Activated naive CD8-positive, alpha-beta T cell treated with anti-CD3 and anti-CD28 coated beads for 36 hours (primary cell): Measurements from ENCODE around the gene DIAPH2. TPM values are rescaled to one million over a fixed set of nuclear protein-coding genes. Genes with fewer than 3 reads are reported as not detected.

Experiments
- DNase-seq: peaks from one replicate; pipeline ENCODE4 v3.0.0; 2021
- H3K27ac Mint-ChIP-seq: one replicate; pipeline ENCODE4 v1.8.0; 2022; ENCODE audit warnings: mild to moderate bottlenecking, moderate library complexity, mixed read lengths
- H3K27me3 Mint-ChIP-seq: one replicate; pipeline ENCODE4 v1.8.0; 2022; ENCODE audit warnings: mild to moderate bottlenecking, mixed read lengths
- H3K36me3 Mint-ChIP-seq: one replicate; pipeline ENCODE4 v1.8.0; 2021; ENCODE audit warnings: mild to moderate bottlenecking, mixed read lengths
- H3K4me1 Mint-ChIP-seq: one replicate; pipeline ENCODE4 v1.8.0; 2021; ENCODE audit warnings: mixed read lengths
- H3K4me3 Mint-ChIP-seq: one replicate; pipeline ENCODE4 v1.8.0; 2022; ENCODE audit warnings: mild to moderate bottlenecking, moderate library complexity, mixed read lengths
- H3K9me3 Mint-ChIP-seq: one replicate; pipeline ENCODE4 v1.8.0; 2022; ENCODE audit warnings: mixed read lengths
- total RNA-seq, 2 experiments: library from RNA; stranded (reverse); gene quantifications; one replicate each; pipeline ENCODE4 v1.2.3, GENCODE V29; 2021

Gene DIAPH2
- total RNA-seq, 2 experiments from 2014 or later, result 4.8 to 5.5 TPM

- no peak overlapping the region for H3K27ac Mint-ChIP-seq
- no peaks in the 10 kb centered on the region for H3K27me3 Mint-ChIP-seq
- no peak overlapping the region for H3K4me3 Mint-ChIP-seq
- H3K4me1 Mint-ChIP-seq, result no peaks in the 10 kb centered on the region
- no peak for DNase-seq
- no peaks in the 10 kb centered on the region for H3K9me3 Mint-ChIP-seq
- H3K36me3 Mint-ChIP-seq, result no peaks in the 10 kb centered on the region
Measured at GRCh38 chrX:97065066-97065465, 380.4 kb downstream of the DIAPH2 start.

GRCh38 chrX:97065973-97066372 is 381.3 kb downstream of the DIAPH2 start:
- no peaks in the 10 kb centered on the region for H3K36me3 Mint-ChIP-seq
- no peaks in the 10 kb centered on the region for H3K4me1 Mint-ChIP-seq
- H3K9me3 Mint-ChIP-seq, result no peaks in the 10 kb centered on the region
- H3K27me3 Mint-ChIP-seq, result no peaks in the 10 kb centered on the region
- DNase-seq, result no peak
- no peak overlapping the region for H3K4me3 Mint-ChIP-seq
- no peak overlapping the region for H3K27ac Mint-ChIP-seq

- H3K9me3 Mint-ChIP-seq, result no peaks in the 10 kb centered on the region
- H3K27me3 Mint-ChIP-seq, result no peaks in the 10 kb centered on the region
- no peak overlapping the region for H3K4me3 Mint-ChIP-seq
- no peaks in the 10 kb centered on the region for H3K4me1 Mint-ChIP-seq
- no peaks in the 10 kb centered on the region for H3K36me3 Mint-ChIP-seq
- DNase-seq, result no peak
- H3K27ac Mint-ChIP-seq, result no peak overlapping the region
Measured at GRCh38 chrX:97066381-97066780, 381.7 kb downstream of the DIAPH2 start.

GRCh38 chrX:97070346-97070745 is 385.7 kb downstream of the DIAPH2 start:
- Mint-ChIP-seq H3K36me3 (no peaks in the 10 kb centered on the region), H3K4me1 (no peaks in the 10 kb centered on the region), H3K9me3 (no peaks in the 10 kb centered on the region), H3K27ac (no peak overlapping the region), H3K27me3 (no peaks in the 10 kb centered on the region), H3K4me3 (no peak overlapping the region)
- no peak for DNase-seq

GRCh38 chrX:97074400-97074799 is 389.8 kb downstream of the DIAPH2 start:
- H3K4me3 Mint-ChIP-seq, result no peak overlapping the region
- H3K4me1 Mint-ChIP-seq, result no peaks in the 10 kb centered on the region
- H3K36me3 Mint-ChIP-seq, result no peaks in the 10 kb centered on the region
- no peaks in the 10 kb centered on the region for H3K27me3 Mint-ChIP-seq
- no peak overlapping the region for H3K27ac Mint-ChIP-seq
- no peak for DNase-seq
- H3K9me3 Mint-ChIP-seq, result no peaks in the 10 kb centered on the region

- no peaks in the 10 kb centered on the region for H3K27me3 Mint-ChIP-seq
- no peaks in the 10 kb centered on the region for H3K9me3 Mint-ChIP-seq
- peaks cover 5% of the 10 kb centered on the region for H3K36me3 Mint-ChIP-seq
Measured at GRCh38 chrX:97089116-97089515, 404.5 kb downstream of the DIAPH2 start.

GRCh38 chrX:97096385-97096784 is 411.7 kb downstream of the DIAPH2 start:
- no peak overlapping the region for H3K4me3 Mint-ChIP-seq
- H3K27me3 Mint-ChIP-seq, result no peaks in the 10 kb centered on the region
- no peaks in the 10 kb centered on the region for H3K4me1 Mint-ChIP-seq
- no peak for DNase-seq
- no peak overlapping the region for H3K27ac Mint-ChIP-seq
- no peaks in the 10 kb centered on the region for H3K9me3 Mint-ChIP-seq
- no peaks in the 10 kb centered on the region for H3K36me3 Mint-ChIP-seq

More at GRCh38 chrX:97089116-97089515, 404.5 kb downstream of the DIAPH2 start:
- DNase-seq, result no peak
- Mint-ChIP-seq H3K4me3 (no peak overlapping the region), H3K27ac (no peak overlapping the region), H3K4me1 (no peaks in the 10 kb centered on the region)

GRCh38 chrX:97102938-97103337 is 418.3 kb downstream of the DIAPH2 start:
- Mint-ChIP-seq H3K27ac (no peak overlapping the region), H3K4me3 (no peak overlapping the region)

GRCh38 chrX:97109730-97110129 is 425.1 kb downstream of the DIAPH2 start:
- DNase-seq, result no peak
- H3K4me1 Mint-ChIP-seq, result no peaks in the 10 kb centered on the region
- H3K27ac Mint-ChIP-seq, result no peak overlapping the region
- H3K9me3 Mint-ChIP-seq, result no peaks in the 10 kb centered on the region
- no peak overlapping the region for H3K4me3 Mint-ChIP-seq
- no peaks in the 10 kb centered on the region for H3K36me3 Mint-ChIP-seq
- no peaks in the 10 kb centered on the region for H3K27me3 Mint-ChIP-seq

More at GRCh38 chrX:97102938-97103337, 418.3 kb downstream of the DIAPH2 start:
- no peaks in the 10 kb centered on the region for H3K4me1 Mint-ChIP-seq
- H3K27me3 Mint-ChIP-seq, result no peaks in the 10 kb centered on the region
- DNase-seq, result no peak
- no peaks in the 10 kb centered on the region for H3K9me3 Mint-ChIP-seq
- peaks cover 4% of the 10 kb centered on the region for H3K36me3 Mint-ChIP-seq

- no peak overlapping the region for H3K27ac Mint-ChIP-seq
- no peak overlapping the region for H3K4me3 Mint-ChIP-seq
- H3K36me3 Mint-ChIP-seq, result peaks cover 5% of the 10 kb centered on the region
- no peaks in the 10 kb centered on the region for H3K4me1 Mint-ChIP-seq
- DNase-seq, result no peak
- no peaks in the 10 kb centered on the region for H3K9me3 Mint-ChIP-seq
- no peaks in the 10 kb centered on the region for H3K27me3 Mint-ChIP-seq
Measured at GRCh38 chrX:97117572-97117971, 432.9 kb downstream of the DIAPH2 start.

- Mint-ChIP-seq H3K4me1 (no peaks in the 10 kb centered on the region), H3K4me3 (no peak overlapping the region), H3K36me3 (peaks cover 5% of the 10 kb centered on the region), H3K27ac (no peak overlapping the region), H3K9me3 (no peaks in the 10 kb centered on the region), H3K27me3 (no peaks in the 10 kb centered on the region)
- DNase-seq, result no peak
Measured at GRCh38 chrX:97119474-97120109, 434.9 kb downstream of the DIAPH2 start.

- no peak overlapping the region for H3K4me3 Mint-ChIP-seq
- peaks cover 5% of the 10 kb centered on the region for H3K36me3 Mint-ChIP-seq
- no peak for DNase-seq
- no peaks in the 10 kb centered on the region for H3K4me1 Mint-ChIP-seq
- H3K9me3 Mint-ChIP-seq, result no peaks in the 10 kb centered on the region
- H3K27me3 Mint-ChIP-seq, result no peaks in the 10 kb centered on the region
- no peak overlapping the region for H3K27ac Mint-ChIP-seq
Measured at GRCh38 chrX:97123001-97123400, 438.4 kb downstream of the DIAPH2 start.

GRCh38 chrX:97126020-97126419 is 441.4 kb downstream of the DIAPH2 start:
- Mint-ChIP-seq H3K27ac (no peak overlapping the region), H3K36me3 (no peaks in the 10 kb centered on the region), H3K4me1 (no peaks in the 10 kb centered on the region), H3K4me3 (no peak overlapping the region), H3K9me3 (no peaks in the 10 kb centered on the region), H3K27me3 (no peaks in the 10 kb centered on the region)
- DNase-seq, result no peak

GRCh38 chrX:97132664-97133415 is 448.2 kb downstream of the DIAPH2 start:
- no peak overlapping the region for H3K4me3 Mint-ChIP-seq
- no peaks in the 10 kb centered on the region for H3K9me3 Mint-ChIP-seq
- no peak overlapping the region for H3K27ac Mint-ChIP-seq
- no peaks in the 10 kb centered on the region for H3K36me3 Mint-ChIP-seq
- no peaks in the 10 kb centered on the region for H3K27me3 Mint-ChIP-seq
- no peak for DNase-seq
- H3K4me1 Mint-ChIP-seq, result no peaks in the 10 kb centered on the region

- no peak overlapping the region for H3K27ac Mint-ChIP-seq
- H3K27me3 Mint-ChIP-seq, result no peaks in the 10 kb centered on the region
- H3K9me3 Mint-ChIP-seq, result no peaks in the 10 kb centered on the region
- no peak overlapping the region for H3K4me3 Mint-ChIP-seq
- no peaks in the 10 kb centered on the region for H3K4me1 Mint-ChIP-seq
- no peak for DNase-seq
- peaks cover 9% of the 10 kb centered on the region for H3K36me3 Mint-ChIP-seq
Measured at GRCh38 chrX:97145934-97146333, 461.3 kb downstream of the DIAPH2 start.

GRCh38 chrX:97155816-97156215 is 471.2 kb downstream of the DIAPH2 start:
- Mint-ChIP-seq H3K9me3 (peaks cover 1% of the 10 kb centered on the region), H3K4me1 (peaks cover 3% of the 10 kb centered on the region), H3K27ac (no peak overlapping the region), H3K4me3 (no peak overlapping the region), H3K36me3 (no peaks in the 10 kb centered on the region), H3K27me3 (no peaks in the 10 kb centered on the region)
- no peak for DNase-seq
